ENCODE results near the gene ZFR. TPM values are rescaled to one million over a fixed set of nuclear protein-coding genes. Genes with fewer than 3 reads are reported as not detected.

The ZFR gene
- 109 and 111 TPM in 2 replicates for total RNA-seq (2022)
- percentile 93 among the genes with signal in this experiment for Bru-seq, nascent RNA
- BruChase-seq, experiment 1, labeled RNA remaining after a 6-hour chase = percentile 94 among the genes with signal in this experiment
- BruChase-seq, experiment 2, labeled RNA remaining after a 2-hour chase = percentile 93 among the genes with signal in this experiment
- long read RNA-seq, full-length matches to known transcripts = 293 of 395 reads
- long read RNA-seq, partial matches to known transcripts = 60 of 395 reads
- long read RNA-seq, other reads (novel, unspliced or antisense) = 42 of 395 reads

GRCh38 chr5:32444431-32445286 is at the start of gene ZFR:
ZFR (minus strand) TSS chr5:32444740; CDS start chr5:32444658, 82 bp downstream.
- peak; percentile 86 for DNase-seq (ENCODE audit: unreplicated experiment)
- H3K36me3 Mint-ChIP-seq (ENCODE audit: insufficient read depth, unreplicated experiment) = peaks cover 15% of the 10 kb centered on the region
- POLR2A ChIA-PET = interaction anchor here (0.5 to 1.0 kb wide), 15 partner anchors 9 to 521 kb away, joined by 3 to 4 read pairs (median 3); no protein-coding TSS in a partner anchor
- peak within 1 kb of the TSS; percentile 80 for H3K27ac Mint-ChIP-seq (ENCODE audit: low read depth, unreplicated experiment)
- peak within 1 kb of the TSS; percentile 92 for H3K4me3 Mint-ChIP-seq (ENCODE audit: unreplicated experiment)
- intact Hi-C loops (cut with micrococcal nuclease) = no loop called here
- H3K4me1 Mint-ChIP-seq (ENCODE audit: insufficient read depth, unreplicated experiment) = peaks cover 18% of the 10 kb centered on the region
- TF ChIP-seq CTCF (IDR thresholded peaks at IDR 0.05; ENCODE audit: unreplicated experiment) = no peak
- BruUV-seq (replicated peaks) = TSS peak; percentile 32
- H3K9me3 Mint-ChIP-seq (ENCODE audit: unreplicated experiment) = no peaks in the 10 kb centered on the region
- H3K27me3 Mint-ChIP-seq (ENCODE audit: insufficient read depth, unreplicated experiment) = no peaks in the 10 kb centered on the region
- CTCF ChIA-PET = interaction anchor here (0.6 to 1.1 kb wide), 4 partner anchors 11 to 840 kb away, joined by 3 read pairs; no protein-coding TSS in a partner anchor

GRCh38 chr5:32490972-32491557 is 46.5 kb upstream of the ZFR start:
- no peak for TF ChIP-seq CTCF (IDR thresholded peaks at IDR 0.05; ENCODE audit: unreplicated experiment)
- Mint-ChIP-seq H3K9me3 (ENCODE audit: unreplicated experiment) (no peaks in the 10 kb centered on the region), H3K4me1 (ENCODE audit: insufficient read depth, unreplicated experiment) (no peaks in the 10 kb centered on the region), H3K4me3 (ENCODE audit: unreplicated experiment) (no peak overlapping the region), H3K27ac (ENCODE audit: low read depth, unreplicated experiment) (no peak overlapping the region), H3K27me3 (ENCODE audit: insufficient read depth, unreplicated experiment) (no peaks in the 10 kb centered on the region), H3K36me3 (ENCODE audit: insufficient read depth, unreplicated experiment) (no peaks in the 10 kb centered on the region)
- POLR2A ChIA-PET = interaction anchor here (0.8 to 3.5 kb wide), 3 partner anchors 94 to 99 kb away, joined by 3 to 23 read pairs (median 4); partner anchors contain the start of gene SUB1
- DNase-seq (ENCODE audit: unreplicated experiment) = no peak
- no TSS peak for BruUV-seq (replicated peaks)
- CTCF ChIA-PET = interaction anchor here (0.6 to 5.3 kb wide), 22 partner anchors 8 to 932 kb away, joined by 3 to 169 read pairs (median 6); partner anchors contain the start of gene SUB1
- intact Hi-C loops (cut with micrococcal nuclease) = no loop called here

GRCh38 chr5:32489791-32490562 is 45.4 kb upstream of the ZFR start:
- intact Hi-C loops (cut with micrococcal nuclease) = loop anchor here (1.0 to 10.0 kb wide), 5 partner anchors 96 to 691 kb away; no protein-coding TSS in a partner anchor
- TF ChIP-seq CTCF (IDR thresholded peaks at IDR 0.05; ENCODE audit: unreplicated experiment) = peak; percentile 73
- Mint-ChIP-seq H3K36me3 (ENCODE audit: insufficient read depth, unreplicated experiment) (no peaks in the 10 kb centered on the region), H3K27me3 (ENCODE audit: insufficient read depth, unreplicated experiment) (no peaks in the 10 kb centered on the region), H3K27ac (ENCODE audit: low read depth, unreplicated experiment) (no peak overlapping the region), H3K4me1 (ENCODE audit: insufficient read depth, unreplicated experiment) (no peaks in the 10 kb centered on the region), H3K9me3 (ENCODE audit: unreplicated experiment) (no peaks in the 10 kb centered on the region), H3K4me3 (ENCODE audit: unreplicated experiment) (no peak overlapping the region)
- ChIA-PET CTCF (interaction anchor here (0.6 to 5.3 kb wide), 66 partner anchors 8 to 937 kb away, joined by 3 to 169 read pairs (median 5); partner anchors contain the start of gene SUB1), POLR2A (interaction anchor here (0.5 to 3.5 kb wide), 5 partner anchors 19 to 128 kb away, joined by 3 to 23 read pairs (median 3); partner anchors contain the start of gene SUB1)
- no TSS peak for BruUV-seq (replicated peaks)
- DNase-seq (ENCODE audit: unreplicated experiment) = peak; percentile 82

Measured in MCF 10A (cell line).